ENCODE results near the gene RAPGEF2.

DNA sequence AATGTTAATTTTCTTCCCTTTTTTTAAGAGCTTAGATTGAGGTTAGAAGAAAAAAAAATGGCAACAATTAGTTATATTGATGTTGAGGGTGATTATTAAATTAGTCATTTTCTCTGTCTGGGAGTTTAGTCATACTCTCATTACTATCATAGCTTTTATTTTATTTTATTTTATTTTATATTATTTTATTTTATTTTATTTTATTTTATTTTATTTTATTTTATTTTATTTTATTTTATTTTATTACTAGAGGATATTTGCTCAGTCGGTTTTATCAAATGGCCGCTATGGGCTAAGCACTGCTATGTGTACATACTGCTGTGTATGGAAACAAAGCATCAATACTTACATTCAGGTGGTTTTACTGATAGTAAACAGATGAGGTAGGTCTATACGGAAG lies 239.5 kb downstream of the RAPGEF2 start:
- TF ChIP-seq POLR2AphosphoS5 (IDR thresholded peaks at IDR 0.05; ENCODE audit: low read depth, low read length) (no peak), JUND (IDR thresholded peaks at IDR 0.05; ENCODE audit: low read length) (no peak), RAD21 (IDR thresholded peaks at IDR 0.05 in 1 of 2, conservative IDR thresholded peaks at IDR 0.05 in 1 of 2; ENCODE audit: low read depth in 2 of 2, low read length in 2 of 2) (no peak), POLR2A (IDR thresholded peaks at IDR 0.05; ENCODE audit: control extremely low read depth in 1 of 2, low read depth in 2 of 2, low read length in 2 of 2) (no peak), EZH2 (IDR thresholded peaks at IDR 0.05; ENCODE audit: low read depth, low read length, severe bottlenecking) (no peak), RFX5 (IDR thresholded peaks at IDR 0.05; ENCODE audit: borderline replicate concordance, low read depth, low read length) (no peak), RXRA (IDR thresholded peaks at IDR 0.05; ENCODE audit: insufficient read depth, low read depth, low read length) (no peak), EP300 (IDR thresholded peaks at IDR 0.05; ENCODE audit: borderline replicate concordance in 1 of 2, low read depth in 2 of 2, low read length in 2 of 2) (no peak), CBX8 (IDR thresholded peaks at IDR 0.05; ENCODE audit: borderline replicate concordance, low read depth, low read length) (no peak)

Data from H1 (cell line).